Measurements from ENCODE around the gene FIGNL1.

Gene FIGNL1

DNA sequence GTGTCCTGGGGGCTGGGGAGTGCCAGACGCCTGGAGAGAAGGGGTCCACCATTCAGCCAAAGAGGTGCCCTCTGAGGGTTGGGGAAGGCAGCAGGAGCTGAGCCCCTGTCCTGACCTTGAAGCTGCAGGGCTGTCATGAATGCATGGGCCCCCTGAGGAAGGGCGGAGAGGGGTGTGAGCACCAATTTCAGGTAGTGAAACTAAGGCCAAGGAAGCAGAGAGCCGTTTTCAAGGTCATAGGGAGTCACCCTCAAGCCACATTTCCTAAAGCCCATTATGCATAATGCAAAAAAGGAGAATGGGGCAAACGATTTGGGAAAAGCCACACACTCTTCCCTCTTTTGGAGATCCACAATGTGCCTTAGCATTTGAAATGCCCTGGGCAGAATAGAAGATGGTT, 37.2 kb downstream of the FIGNL1 start:
- H3K27me3 ChIP-seq (ENCODE audit: insufficient read depth, low read length, poor library complexity, severe bottlenecking), result no peaks in the 10 kb centered on the region
- H3F3A ChIP-seq (ENCODE audit: low read depth), result no peaks in the 10 kb centered on the region
- H3K4me3 ChIP-seq (ENCODE audit: low read length, poor library complexity, severe bottlenecking), result no peak overlapping the region
- no peak overlapping the region for H3K9ac ChIP-seq (ENCODE audit: low read depth, low read length, poor library complexity, severe bottlenecking)
- no peaks in the 10 kb centered on the region for H3K9me2 ChIP-seq (replicated peaks; ENCODE audit: low read depth, low read length)
- no peaks in the 10 kb centered on the region for H3K4me1 ChIP-seq (ENCODE audit: insufficient read depth, low read length, poor library complexity, severe bottlenecking)
- no peaks in the 10 kb centered on the region for H3K36me3 ChIP-seq (ENCODE audit: insufficient read depth, low read length)
- H4K20me1 ChIP-seq (ENCODE audit: insufficient read depth, low read length, poor library complexity, severe bottlenecking), result no peaks in the 10 kb centered on the region
- no peak overlapping the region for H2AFZ ChIP-seq (ENCODE audit: low read length)
- H3K9me3 ChIP-seq (ENCODE audit: insufficient read depth, low read depth, low read length), result no peaks in the 10 kb centered on the region
- no peak overlapping the region for H3K4me2 ChIP-seq (ENCODE audit: low read depth, low read length, poor library complexity, severe bottlenecking)
- TF ChIP-seq EZH2phosphoT487 (IDR thresholded peaks at IDR 0.05; ENCODE audit: borderline replicate concordance), result no peak
- TF ChIP-seq, protein P1, sequence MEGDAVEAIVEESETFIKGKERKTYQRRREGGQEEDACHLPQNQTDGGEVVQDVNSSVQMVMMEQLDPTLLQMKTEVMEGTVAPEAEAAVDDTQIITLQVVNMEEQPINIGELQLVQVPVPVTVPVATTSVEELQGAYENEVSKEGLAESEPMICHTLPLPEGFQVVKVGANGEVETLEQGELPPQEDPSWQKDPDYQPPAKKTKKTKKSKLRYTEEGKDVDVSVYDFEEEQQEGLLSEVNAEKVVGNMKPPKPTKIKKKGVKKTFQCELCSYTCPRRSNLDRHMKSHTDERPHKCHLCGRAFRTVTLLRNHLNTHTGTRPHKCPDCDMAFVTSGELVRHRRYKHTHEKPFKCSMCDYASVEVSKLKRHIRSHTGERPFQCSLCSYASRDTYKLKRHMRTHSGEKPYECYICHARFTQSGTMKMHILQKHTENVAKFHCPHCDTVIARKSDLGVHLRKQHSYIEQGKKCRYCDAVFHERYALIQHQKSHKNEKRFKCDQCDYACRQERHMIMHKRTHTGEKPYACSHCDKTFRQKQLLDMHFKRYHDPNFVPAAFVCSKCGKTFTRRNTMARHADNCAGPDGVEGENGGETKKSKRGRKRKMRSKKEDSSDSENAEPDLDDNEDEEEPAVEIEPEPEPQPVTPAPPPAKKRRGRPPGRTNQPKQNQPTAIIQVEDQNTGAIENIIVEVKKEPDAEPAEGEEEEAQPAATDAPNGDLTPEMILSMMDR (conservative IDR thresholded peaks at IDR 0.05; ENCODE audit: low read length), result no peak
- no peaks in the 10 kb centered on the region for H3K79me2 ChIP-seq (ENCODE audit: insufficient read depth, low read length)

DNA sequence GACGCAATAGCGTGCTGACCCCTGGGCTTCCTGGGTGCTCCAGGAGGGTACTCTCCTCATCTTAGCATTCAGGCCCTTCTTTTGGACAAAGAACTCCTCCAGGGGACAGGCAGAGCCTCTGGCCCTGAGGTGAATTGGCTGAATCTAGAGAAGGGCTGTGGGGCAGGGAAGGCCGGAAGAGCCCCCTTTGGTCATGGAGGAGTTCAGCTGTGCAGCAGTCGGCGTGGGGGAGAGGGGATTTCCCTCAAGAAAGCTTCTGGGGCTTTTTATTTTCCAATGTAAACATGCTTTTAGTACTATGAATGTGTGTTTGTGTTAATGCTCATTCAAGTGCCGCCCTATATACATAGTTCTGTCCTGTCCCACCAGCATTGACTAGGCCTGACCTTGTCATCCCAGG, 38.8 kb downstream of the FIGNL1 start:
- H3K4me2 ChIP-seq (ENCODE audit: low read depth, low read length, poor library complexity, severe bottlenecking), result no peak overlapping the region

DNA sequence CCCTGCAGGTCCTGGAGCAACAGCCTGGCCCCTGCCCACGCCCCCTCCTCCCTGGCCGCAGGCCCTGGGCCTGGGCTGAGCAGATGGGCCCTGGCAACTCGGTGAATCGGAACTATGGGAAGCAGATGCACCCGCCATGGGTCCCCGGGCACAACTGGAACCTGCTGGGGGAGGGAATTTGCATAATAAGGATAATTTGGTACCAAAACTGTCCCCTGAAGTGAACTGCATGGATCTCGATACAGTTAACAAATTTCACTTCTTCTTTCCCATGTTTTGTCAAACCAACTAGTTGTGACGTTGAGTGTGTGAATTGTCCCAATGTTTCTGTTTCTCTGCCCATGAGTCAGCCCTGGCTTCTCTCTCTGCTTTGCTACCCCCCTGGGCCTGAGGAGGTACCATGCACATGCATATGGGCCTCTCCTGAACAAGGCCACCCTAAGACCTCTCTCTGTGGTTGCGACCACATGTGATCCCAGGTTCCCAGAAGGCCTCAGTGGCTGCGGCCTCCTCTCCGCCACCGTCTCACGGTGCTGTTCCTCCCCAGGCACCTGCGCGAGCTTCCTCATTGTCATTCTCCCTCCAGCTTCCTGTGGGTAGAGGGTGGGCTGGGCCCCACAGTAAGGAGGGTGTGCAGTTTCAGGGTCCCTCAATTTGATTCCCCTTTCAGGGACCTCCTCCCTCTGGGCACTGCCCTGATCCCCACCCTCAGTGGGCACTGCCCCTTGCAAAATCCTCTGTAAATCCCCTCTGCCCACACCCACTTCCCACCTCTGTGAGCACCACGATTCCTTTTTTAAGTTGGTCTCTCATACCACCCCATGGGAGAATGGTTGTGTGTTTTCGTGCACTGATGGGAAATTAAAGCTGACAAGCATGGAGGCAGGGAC, 40.0 kb downstream of the FIGNL1 start:
- no peaks in the 10 kb centered on the region for H4K20me1 ChIP-seq (ENCODE audit: insufficient read depth, low read length, poor library complexity, severe bottlenecking)
- no peaks in the 10 kb centered on the region for H3K4me1 ChIP-seq (ENCODE audit: insufficient read depth, low read length, poor library complexity, severe bottlenecking)
- no peaks in the 10 kb centered on the region for H3F3A ChIP-seq (ENCODE audit: low read depth)
- H2AFZ ChIP-seq (ENCODE audit: low read length), result no peak overlapping the region
- H3K4me3 ChIP-seq (ENCODE audit: low read length, poor library complexity, severe bottlenecking), result no peak overlapping the region
- H3K36me3 ChIP-seq (ENCODE audit: insufficient read depth, low read length), result no peaks in the 10 kb centered on the region
- TF ChIP-seq, protein P1 (conservative IDR thresholded peaks at IDR 0.05; ENCODE audit: low read length), result no peak
- TF ChIP-seq EZH2phosphoT487 (IDR thresholded peaks at IDR 0.05; ENCODE audit: borderline replicate concordance), result no peak
- H3K4me2 ChIP-seq (ENCODE audit: low read depth, low read length, poor library complexity, severe bottlenecking), result no peak overlapping the region
- H3K9me3 ChIP-seq (ENCODE audit: insufficient read depth, low read depth, low read length), result no peaks in the 10 kb centered on the region
- H3K79me2 ChIP-seq (ENCODE audit: insufficient read depth, low read length), result no peaks in the 10 kb centered on the region
- no peaks in the 10 kb centered on the region for H3K9me2 ChIP-seq (replicated peaks; ENCODE audit: low read depth, low read length)
- H3K9ac ChIP-seq (ENCODE audit: low read depth, low read length, poor library complexity, severe bottlenecking), result no peak overlapping the region
- no peaks in the 10 kb centered on the region for H3K27me3 ChIP-seq (ENCODE audit: insufficient read depth, low read length, poor library complexity, severe bottlenecking)

More for the DNA sequence above, 38.8 kb downstream of the FIGNL1 start:
- Histone ChIP-seq H4K20me1 (ENCODE audit: insufficient read depth, low read length, poor library complexity, severe bottlenecking) (no peaks in the 10 kb centered on the region), H3K27me3 (ENCODE audit: insufficient read depth, low read length, poor library complexity, severe bottlenecking) (no peaks in the 10 kb centered on the region), H3K36me3 (ENCODE audit: insufficient read depth, low read length) (no peaks in the 10 kb centered on the region), H3F3A (ENCODE audit: low read depth) (no peaks in the 10 kb centered on the region), H3K4me1 (ENCODE audit: insufficient read depth, low read length, poor library complexity, severe bottlenecking) (no peaks in the 10 kb centered on the region), H3K4me3 (ENCODE audit: low read length, poor library complexity, severe bottlenecking) (no peak overlapping the region), H3K9me3 (ENCODE audit: insufficient read depth, low read depth, low read length) (no peaks in the 10 kb centered on the region), H3K9me2 (replicated peaks; ENCODE audit: low read depth, low read length) (no peaks in the 10 kb centered on the region), H2AFZ (ENCODE audit: low read length) (no peak overlapping the region), H3K79me2 (ENCODE audit: insufficient read depth, low read length) (no peaks in the 10 kb centered on the region), H3K9ac (ENCODE audit: low read depth, low read length, poor library complexity, severe bottlenecking) (no peak overlapping the region)
- TF ChIP-seq EZH2phosphoT487 (IDR thresholded peaks at IDR 0.05; ENCODE audit: borderline replicate concordance), result no peak
- TF ChIP-seq, protein P1 (conservative IDR thresholded peaks at IDR 0.05; ENCODE audit: low read length), result no peak

All from Loucy (cell line).